ENCODE measurements around the gene TAS2R38. TPM values are rescaled to one million over a fixed set of nuclear protein-coding genes. Genes with fewer than 3 reads are reported as not detected.

Gene TAS2R38
- polyA plus RNA-seq, 6 donors from 2014 or later: not detected

- ATAC-seq (ENCODE audit: low read depth in 2 of 2) (peak; percentile 56 to 67), DNase-seq (peak; percentile 14)
- no peak overlapping the region for H3K27ac Mint-ChIP-seq
- no peaks in the 10 kb centered on the region for H3K27me3 Mint-ChIP-seq
- H3K4me3 Mint-ChIP-seq: peak overlapping the region in 3 of 8 donors; percentile 18 to 41 (median 29)
- peaks cover 0 to 7% (median 0%) of the 10 kb centered on the region in 7 donors for H3K9me3 Mint-ChIP-seq
- no peaks in the 10 kb centered on the region for H3K36me3 Mint-ChIP-seq
- peaks cover 16 to 28% (median 27%) of the 10 kb centered on the region in 3 donors for H3K4me1 Mint-ChIP-seq
Observed at GRCh38 chr7:141956084-141956483, 17.5 kb downstream of the TAS2R38 start.

- peaks cover 4 to 14% (median 13%) of the 10 kb centered on the region in 3 donors for H3K4me1 Mint-ChIP-seq
- H3K36me3 Mint-ChIP-seq: no peaks in the 10 kb centered on the region
- H3K27me3 Mint-ChIP-seq: no peaks in the 10 kb centered on the region
- H3K9me3 Mint-ChIP-seq: peaks cover 0 to 5% (median 0%) of the 10 kb centered on the region in 7 donors
- no peak overlapping the region for H3K27ac Mint-ChIP-seq
- no peak for DNase-seq
- no peak for ATAC-seq (ENCODE audit: low read depth in 2 of 2)
- H3K4me3 Mint-ChIP-seq: no peak overlapping the region
Observed at GRCh38 chr7:141954334-141954733, 19.2 kb downstream of the TAS2R38 start.

- peaks cover 4 to 13% (median 12%) of the 10 kb centered on the region in 3 donors for H3K4me1 Mint-ChIP-seq
Observed at GRCh38 chr7:141952461-141952860, 21.1 kb downstream of the TAS2R38 start.

GRCh38 chr7:141950806-141951205 is 22.8 kb downstream of the TAS2R38 start:
- H3K27me3 Mint-ChIP-seq: no peaks in the 10 kb centered on the region
- no peak for DNase-seq
- ATAC-seq (ENCODE audit: low read depth in 2 of 2): no peak
- H3K4me1 Mint-ChIP-seq: peaks cover 0 to 7% (median 3%) of the 10 kb centered on the region in 3 donors
- no peaks in the 10 kb centered on the region for H3K36me3 Mint-ChIP-seq
- no peak overlapping the region for H3K27ac Mint-ChIP-seq
- no peak overlapping the region for H3K4me3 Mint-ChIP-seq
- no peaks in the 10 kb centered on the region for H3K9me3 Mint-ChIP-seq

More at GRCh38 chr7:141952461-141952860, 21.1 kb downstream of the TAS2R38 start:
- Mint-ChIP-seq H3K4me3 (no peak overlapping the region), H3K9me3 (peaks cover 0 to 4% (median 0%) of the 10 kb centered on the region in 7 donors), H3K27ac (no peak overlapping the region), H3K27me3 (no peaks in the 10 kb centered on the region), H3K36me3 (no peaks in the 10 kb centered on the region)
- ATAC-seq (ENCODE audit: low read depth in 2 of 2) (no peak), DNase-seq (no peak)

DNA sequence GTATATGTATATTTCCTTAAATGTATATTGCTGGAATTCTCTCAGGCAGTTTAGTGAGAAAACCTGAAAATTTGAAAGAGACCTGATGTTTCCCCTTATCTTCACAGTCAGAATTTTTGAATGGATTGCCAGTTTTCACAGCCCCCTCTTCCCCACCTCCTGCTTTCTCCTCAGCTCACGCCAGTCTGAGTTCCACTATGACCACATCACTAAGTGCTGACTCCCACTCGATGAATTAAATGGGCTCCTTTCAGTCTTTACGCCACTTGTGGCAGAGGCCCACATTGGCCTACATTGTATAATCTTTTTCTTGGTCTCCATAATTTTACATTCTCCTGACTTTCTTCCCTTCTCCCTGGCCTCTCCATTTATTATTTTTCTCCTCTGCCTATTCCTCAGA is 23.7 kb downstream of the TAS2R38 start:
- H3K27me3 Mint-ChIP-seq: no peaks in the 10 kb centered on the region

GRCh38 chr7:141949451-141949850 is 24.1 kb downstream of the TAS2R38 start:
- Mint-ChIP-seq H3K4me1 (peaks cover 0 to 10% (median 5%) of the 10 kb centered on the region in 3 donors), H3K27ac (no peak overlapping the region), H3K4me3 (no peak overlapping the region), H3K36me3 (no peaks in the 10 kb centered on the region), H3K9me3 (no peaks in the 10 kb centered on the region), H3K27me3 (no peaks in the 10 kb centered on the region)
- DNase-seq (no peak), ATAC-seq (ENCODE audit: low read depth in 2 of 2) (no peak)

More for the DNA sequence above, 23.7 kb downstream of the TAS2R38 start:
- H3K9me3 Mint-ChIP-seq: no peaks in the 10 kb centered on the region
- no peak overlapping the region for H3K4me3 Mint-ChIP-seq
- no peaks in the 10 kb centered on the region for H3K36me3 Mint-ChIP-seq
- peaks cover 0 to 10% (median 5%) of the 10 kb centered on the region in 3 donors for H3K4me1 Mint-ChIP-seq
- no peak overlapping the region for H3K27ac Mint-ChIP-seq
- DNase-seq (no peak), ATAC-seq (ENCODE audit: low read depth in 2 of 2) (no peak)

GRCh38 chr7:141949021-141949420 is 24.6 kb downstream of the TAS2R38 start:
- Mint-ChIP-seq H3K36me3 (no peaks in the 10 kb centered on the region), H3K4me3 (no peak overlapping the region), H3K27ac (no peak overlapping the region), H3K27me3 (no peaks in the 10 kb centered on the region), H3K4me1 (peaks cover 0 to 10% (median 5%) of the 10 kb centered on the region in 3 donors), H3K9me3 (no peaks in the 10 kb centered on the region)
- ATAC-seq (ENCODE audit: low read depth in 2 of 2) (no peak), DNase-seq (no peak)

- no peak within 1 kb of the TSS for H3K4me3 Mint-ChIP-seq
- H3K9me3 Mint-ChIP-seq: peaks cover 0 to 14% (median 6%) of the 10 kb centered on the region in 7 donors
- H3K27me3 Mint-ChIP-seq: no peaks in the 10 kb centered on the region
- no peak within 1 kb of the TSS for H3K27ac Mint-ChIP-seq
- DNase-seq (no peak), ATAC-seq (ENCODE audit: low read depth in 2 of 2) (no peak)
- H3K36me3 Mint-ChIP-seq: no peaks in the 10 kb centered on the region
- H3K4me1 Mint-ChIP-seq: peaks cover 0 to 10% (median 5%) of the 10 kb centered on the region in 3 donors
Observed at GRCh38 chr7:141946796-141947195, 26.8 kb downstream of the TAS2R38 start, which contains the start of gene CLEC5A. TSS of gene CLEC5A (minus strand) at chr7:141946974. CDS start at chr7:141946292, 682 bp downstream.

- Mint-ChIP-seq H3K9me3 (peaks cover 5 to 27% (median 19%) of the 10 kb centered on the region in 7 donors), H3K4me1 (peaks cover 0 to 10% (median 5%) of the 10 kb centered on the region in 3 donors), H3K36me3 (peaks cover 6 to 11% of the 10 kb centered on the region in 2 donors), H3K27me3 (no peaks in the 10 kb centered on the region), H3K27ac (no peak overlapping the region), H3K4me3 (no peak overlapping the region)
- DNase-seq (no peak), ATAC-seq (ENCODE audit: low read depth in 2 of 2) (peak in 1 of 2 donors; percentile 25)
Observed at GRCh38 chr7:141945356-141945755, 28.2 kb downstream of the TAS2R38 start.

DNA sequence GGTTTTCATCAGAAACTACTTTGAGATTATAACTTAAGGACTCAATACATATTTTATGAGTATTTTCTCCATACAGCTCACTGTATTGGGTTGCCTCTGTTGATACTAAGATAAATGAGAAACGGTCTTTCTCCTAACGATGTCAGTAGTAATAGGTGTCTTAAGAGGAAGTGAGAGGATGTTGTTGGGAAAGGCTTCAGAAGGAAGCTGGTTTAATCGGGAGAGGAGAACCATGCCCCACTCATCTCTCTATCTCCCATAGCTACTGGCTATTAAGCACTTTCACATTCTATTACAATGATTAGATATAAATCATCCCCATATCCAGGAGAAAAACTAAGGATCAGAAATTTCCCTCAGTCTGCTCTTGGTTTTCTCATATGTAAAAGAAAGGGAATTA is 28.8 kb downstream of the TAS2R38 start:
- Mint-ChIP-seq H3K4me3 (no peak overlapping the region), H3K27me3 (no peaks in the 10 kb centered on the region), H3K36me3 (peaks cover 6 to 14% of the 10 kb centered on the region in 2 donors), H3K27ac (no peak overlapping the region), H3K9me3 (peaks cover 8 to 33% (median 24%) of the 10 kb centered on the region in 7 donors), H3K4me1 (peaks cover 0 to 10% (median 5%) of the 10 kb centered on the region in 3 donors)
- DNase-seq (no peak), ATAC-seq (ENCODE audit: low read depth in 2 of 2) (no peak)

GRCh38 chr7:141943846-141944245 is 29.7 kb downstream of the TAS2R38 start:
- Mint-ChIP-seq H3K4me3 (no peak overlapping the region), H3K4me1 (peaks cover 0 to 10% (median 5%) of the 10 kb centered on the region in 3 donors), H3K27me3 (no peaks in the 10 kb centered on the region), H3K27ac (no peak overlapping the region), H3K36me3 (peaks cover 6 to 14% of the 10 kb centered on the region in 2 donors), H3K9me3 (peaks cover 14 to 38% (median 30%) of the 10 kb centered on the region in 7 donors)
- DNase-seq (no peak), ATAC-seq (ENCODE audit: low read depth in 2 of 2) (no peak)

GRCh38 chr7:141941075-141941474 is 32.5 kb downstream of the TAS2R38 start:
- Mint-ChIP-seq H3K4me1 (peaks cover 0 to 10% (median 5%) of the 10 kb centered on the region in 3 donors), H3K27me3 (no peaks in the 10 kb centered on the region), H3K36me3 (peaks cover 6 to 14% of the 10 kb centered on the region in 2 donors), H3K9me3 (peaks cover 18 to 44% (median 30%) of the 10 kb centered on the region in 7 donors), H3K4me3 (no peak overlapping the region), H3K27ac (no peak overlapping the region)
- no peak for DNase-seq
- no peak for ATAC-seq (ENCODE audit: low read depth in 2 of 2)

DNA sequence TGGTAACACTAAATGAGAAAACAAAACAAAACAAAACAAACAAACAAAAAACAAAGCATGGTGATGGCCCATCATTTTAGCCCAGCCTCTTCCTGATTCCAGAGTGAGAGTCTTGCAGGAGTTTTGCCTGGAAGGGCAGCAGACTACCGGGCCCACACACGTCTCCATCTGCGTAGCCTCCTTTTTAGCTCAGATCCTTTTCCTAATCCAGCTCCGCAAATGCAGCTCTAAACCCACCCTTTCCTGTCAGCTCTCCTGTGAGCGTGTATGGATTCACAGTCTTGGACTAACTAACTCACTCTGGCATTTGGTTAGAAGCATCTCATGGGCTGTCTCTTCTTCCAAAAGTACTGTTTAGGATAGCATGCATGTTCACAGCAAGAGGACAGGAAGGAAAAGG is 43.4 kb downstream of the TAS2R38 start:
- no peaks in the 10 kb centered on the region for H3K4me1 Mint-ChIP-seq
- H3K4me3 Mint-ChIP-seq: no peak overlapping the region
- peaks cover 4 to 9% (median 7%) of the 10 kb centered on the region in 3 donors for H3K27me3 Mint-ChIP-seq
- ATAC-seq (ENCODE audit: low read depth in 2 of 2) (no peak), DNase-seq (no peak)
- H3K27ac Mint-ChIP-seq: no peak overlapping the region
- peaks cover 0 to 12% (median 5%) of the 10 kb centered on the region in 7 donors for H3K9me3 Mint-ChIP-seq
- H3K36me3 Mint-ChIP-seq: peaks cover 6% of the 10 kb centered on the region in 2 donors

- H3K36me3 Mint-ChIP-seq: peaks cover 6% of the 10 kb centered on the region in 2 donors
- no peak for ATAC-seq (ENCODE audit: low read depth in 2 of 2)
- DNase-seq: no peak
Observed at GRCh38 chr7:141928845-141929195, 44.8 kb downstream of the TAS2R38 start.

More at GRCh38 chr7:141928845-141929195, 44.8 kb downstream of the TAS2R38 start:
- H3K4me3 Mint-ChIP-seq: peak overlapping the region in 1 of 8 donors; percentile 26
- peaks cover 0 to 12% (median 5%) of the 10 kb centered on the region in 7 donors for H3K9me3 Mint-ChIP-seq
- peaks cover 4 to 9% (median 7%) of the 10 kb centered on the region in 3 donors for H3K27me3 Mint-ChIP-seq
- H3K4me1 Mint-ChIP-seq: no peaks in the 10 kb centered on the region
- H3K27ac Mint-ChIP-seq: no peak overlapping the region
